ENCODE measurements around the gene CDH4. TPM values are rescaled to one million over a fixed set of nuclear protein-coding genes. Genes with fewer than 3 reads are reported as not detected.

Gene CDH4
- polyA plus RNA-seq, 4 donors, result 0.09 to 4.1 (median 0.25) TPM

DNA sequence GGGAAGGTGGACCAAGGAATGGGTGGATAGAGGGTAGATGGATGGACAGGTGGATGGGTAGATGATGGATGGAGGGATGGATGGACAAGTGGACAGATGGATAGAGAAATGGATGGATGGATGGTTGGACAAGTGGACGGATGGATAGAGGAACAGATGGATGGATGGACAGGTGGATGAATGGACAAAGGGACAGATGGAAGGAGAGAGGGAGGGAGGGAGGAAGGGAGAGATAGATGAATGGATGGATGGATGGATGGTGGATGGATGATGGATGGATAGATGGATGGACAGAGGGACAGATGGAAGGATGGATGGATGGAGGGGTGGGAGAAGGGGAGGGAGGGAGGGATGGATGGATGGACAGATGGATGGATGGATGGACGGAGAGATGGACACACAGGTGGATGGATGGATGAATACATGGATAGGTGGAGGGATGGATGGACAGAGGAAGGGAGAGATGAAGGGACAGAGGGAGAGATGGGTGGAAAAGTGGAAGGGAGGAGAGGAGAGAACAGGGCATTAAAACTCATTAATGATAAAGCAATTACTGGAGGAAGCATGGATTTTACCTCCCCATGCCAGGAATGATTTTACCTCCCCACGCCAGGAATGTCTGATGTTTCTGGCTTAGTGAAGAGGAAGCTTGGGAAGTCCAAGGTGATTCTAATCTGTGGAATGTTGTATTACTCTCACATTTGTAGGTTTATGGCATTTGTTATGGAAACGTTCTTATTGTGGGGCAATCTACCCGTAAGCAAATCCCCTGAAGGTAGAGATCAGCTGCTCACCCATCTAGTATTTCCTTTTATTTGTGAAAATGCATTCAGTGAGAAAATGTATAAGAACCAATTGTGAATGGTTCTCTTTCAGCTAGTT, 430.3 kb downstream of the CDH4 start:
- Histone ChIP-seq H3K9me3 (ENCODE audit: control insufficient read depth in 2 of 2, insufficient read depth in 1 of 2, low read depth in 1 of 2, low read length in 1 of 2) (no peaks in the 10 kb centered on the region), H3K36me3 (ENCODE audit: control insufficient read depth in 3 of 3, insufficient read depth in 2 of 3, low read depth in 1 of 3, low read length in 3 of 3) (no peaks in the 10 kb centered on the region), H3K4me1 (ENCODE audit: control insufficient read depth in 3 of 3, insufficient read depth in 2 of 3, low read depth in 1 of 3, low read length in 2 of 3) (no peaks in the 10 kb centered on the region), H3K27ac (ENCODE audit: low read depth in 1 of 3, low read length in 2 of 3) (no peak overlapping the region), H3K27me3 (ENCODE audit: control insufficient read depth in 3 of 3, insufficient read depth in 3 of 3, low read length in 3 of 3) (no peaks in the 10 kb centered on the region), H3K4me3 (ENCODE audit: low read depth in 1 of 3, low read length in 3 of 3) (no peak overlapping the region)
- 55 to 65% (median 56%) methylated on average over 5 of the region's 5 CpGs for WGBS, 3 donors
- FAIRE-seq, result no peak
- DNase-seq, result no peak

DNA sequence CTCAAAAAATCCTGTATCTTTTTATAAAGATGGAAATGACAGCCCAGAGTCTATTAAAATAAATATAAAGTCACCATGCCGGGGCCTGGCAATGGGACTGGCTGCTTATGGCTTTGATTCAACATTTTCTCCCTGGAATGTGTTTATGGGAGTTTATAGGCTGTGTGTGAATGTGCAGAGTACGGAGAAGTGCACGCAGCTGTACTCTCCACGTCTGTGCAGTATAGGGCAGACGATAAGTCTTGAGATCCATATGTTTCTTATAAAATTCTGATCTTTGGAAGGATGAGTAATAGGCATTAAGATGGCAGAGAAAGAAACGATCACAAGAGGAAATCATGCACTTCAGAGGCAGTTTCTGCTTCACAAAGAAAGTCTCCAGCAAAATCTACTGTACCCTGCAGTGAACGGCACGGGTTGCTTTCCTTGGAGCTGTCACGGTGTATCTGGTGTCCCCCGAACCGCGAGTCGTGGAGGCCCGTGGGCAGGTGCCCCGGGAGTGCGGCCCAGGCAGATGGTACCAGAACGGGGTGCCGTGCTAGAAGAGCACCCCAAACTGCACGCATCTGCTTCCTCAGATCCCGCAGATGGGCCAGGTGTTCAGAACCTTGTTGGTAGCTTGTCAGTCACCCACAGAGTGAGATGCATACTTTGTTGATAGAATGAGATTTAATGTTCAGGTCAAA, 431.1 kb downstream of the CDH4 start:
- WGBS, 3 donors, result 74 to 82% (median 79%) methylated on average over 20 of the region's 20 CpGs
- Histone ChIP-seq H3K27ac (ENCODE audit: low read depth in 1 of 3, low read length in 2 of 3) (no peak overlapping the region), H3K4me1 (ENCODE audit: control insufficient read depth in 3 of 3, insufficient read depth in 2 of 3, low read depth in 1 of 3, low read length in 2 of 3) (no peaks in the 10 kb centered on the region), H3K9me3 (ENCODE audit: control insufficient read depth in 2 of 2, insufficient read depth in 1 of 2, low read depth in 1 of 2, low read length in 1 of 2) (no peaks in the 10 kb centered on the region), H3K4me3 (ENCODE audit: low read depth in 1 of 3, low read length in 3 of 3) (no peak overlapping the region), H3K36me3 (ENCODE audit: control insufficient read depth in 3 of 3, insufficient read depth in 2 of 3, low read depth in 1 of 3, low read length in 3 of 3) (no peaks in the 10 kb centered on the region), H3K27me3 (ENCODE audit: control insufficient read depth in 3 of 3, insufficient read depth in 3 of 3, low read length in 3 of 3) (no peaks in the 10 kb centered on the region)
- FAIRE-seq (no peak), DNase-seq (no peak)

DNA sequence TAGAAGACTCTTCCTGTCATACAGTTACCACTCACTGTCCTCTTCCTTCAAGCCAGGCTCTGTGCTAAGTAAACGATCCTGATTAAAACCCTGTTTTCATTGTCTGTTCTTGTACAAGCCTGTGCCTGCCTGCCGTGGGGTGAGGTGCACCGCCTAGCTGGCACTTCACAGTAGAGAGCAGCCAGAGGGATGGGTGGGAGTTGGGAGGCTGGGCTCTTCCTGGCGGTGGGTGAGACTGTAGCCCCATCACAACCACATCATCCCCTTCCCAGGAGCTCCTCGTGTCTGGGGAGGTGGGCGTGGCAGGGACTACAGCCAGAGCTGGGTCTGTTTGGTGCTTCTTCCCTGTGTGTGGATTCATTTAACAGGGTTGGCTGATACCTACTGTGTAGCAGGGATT, 431.7 kb downstream of the CDH4 start:
- Histone ChIP-seq H3K27me3 (ENCODE audit: control insufficient read depth in 3 of 3, insufficient read depth in 3 of 3, low read length in 3 of 3) (no peaks in the 10 kb centered on the region), H3K9me3 (ENCODE audit: control insufficient read depth in 2 of 2, insufficient read depth in 1 of 2, low read depth in 1 of 2, low read length in 1 of 2) (no peaks in the 10 kb centered on the region), H3K27ac (ENCODE audit: low read depth in 1 of 3, low read length in 2 of 3) (no peak overlapping the region), H3K36me3 (ENCODE audit: control insufficient read depth in 3 of 3, insufficient read depth in 2 of 3, low read depth in 1 of 3, low read length in 3 of 3) (no peaks in the 10 kb centered on the region), H3K4me1 (ENCODE audit: control insufficient read depth in 3 of 3, insufficient read depth in 2 of 3, low read depth in 1 of 3, low read length in 2 of 3) (no peaks in the 10 kb centered on the region), H3K4me3 (ENCODE audit: low read depth in 1 of 3, low read length in 3 of 3) (no peak overlapping the region)
- DNase-seq (no peak), FAIRE-seq (no peak)
- WGBS, 3 donors, result 50 to 56% (median 51%) methylated on average over 6 of the region's 6 CpGs

DNA sequence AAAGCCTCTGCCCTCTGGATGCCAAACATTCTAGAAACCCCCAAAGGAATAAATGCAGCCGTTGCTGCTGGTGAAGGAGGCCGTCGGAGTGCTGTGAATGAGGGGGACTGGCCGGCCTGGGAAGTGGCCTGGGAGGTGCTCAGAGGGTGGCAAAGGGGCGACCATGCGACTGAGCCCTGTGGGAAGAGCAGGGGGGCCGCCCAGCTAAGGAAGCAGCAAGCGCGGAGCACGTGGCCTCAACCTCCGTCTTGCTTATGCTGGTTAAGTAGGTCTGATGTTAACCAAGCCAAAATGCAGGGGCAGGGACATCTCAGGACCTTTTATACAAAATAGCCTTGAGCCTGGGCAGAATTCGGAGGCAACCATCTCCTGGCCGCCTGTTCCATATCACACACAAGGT, 432.1 kb downstream of the CDH4 start:
- H3K4me1 ChIP-seq (ENCODE audit: control insufficient read depth in 3 of 3, insufficient read depth in 2 of 3, low read depth in 1 of 3, low read length in 2 of 3), result no peaks in the 10 kb centered on the region
- no peak for FAIRE-seq
- DNase-seq, result no peak
- H3K9me3 ChIP-seq (ENCODE audit: control insufficient read depth in 2 of 2, insufficient read depth in 1 of 2, low read depth in 1 of 2, low read length in 1 of 2), result no peaks in the 10 kb centered on the region
- H3K27ac ChIP-seq (ENCODE audit: low read depth in 1 of 3, low read length in 2 of 3), result no peak overlapping the region
- H3K27me3 ChIP-seq (ENCODE audit: control insufficient read depth in 3 of 3, insufficient read depth in 3 of 3, low read length in 3 of 3), result no peaks in the 10 kb centered on the region
- H3K36me3 ChIP-seq (ENCODE audit: control insufficient read depth in 3 of 3, insufficient read depth in 2 of 3, low read depth in 1 of 3, low read length in 3 of 3), result no peaks in the 10 kb centered on the region
- H3K4me3 ChIP-seq (ENCODE audit: low read depth in 1 of 3, low read length in 3 of 3), result no peak overlapping the region
- 65 to 70% (median 68%) methylated on average over 13 of the region's 13 CpGs for WGBS, 3 donors

DNA sequence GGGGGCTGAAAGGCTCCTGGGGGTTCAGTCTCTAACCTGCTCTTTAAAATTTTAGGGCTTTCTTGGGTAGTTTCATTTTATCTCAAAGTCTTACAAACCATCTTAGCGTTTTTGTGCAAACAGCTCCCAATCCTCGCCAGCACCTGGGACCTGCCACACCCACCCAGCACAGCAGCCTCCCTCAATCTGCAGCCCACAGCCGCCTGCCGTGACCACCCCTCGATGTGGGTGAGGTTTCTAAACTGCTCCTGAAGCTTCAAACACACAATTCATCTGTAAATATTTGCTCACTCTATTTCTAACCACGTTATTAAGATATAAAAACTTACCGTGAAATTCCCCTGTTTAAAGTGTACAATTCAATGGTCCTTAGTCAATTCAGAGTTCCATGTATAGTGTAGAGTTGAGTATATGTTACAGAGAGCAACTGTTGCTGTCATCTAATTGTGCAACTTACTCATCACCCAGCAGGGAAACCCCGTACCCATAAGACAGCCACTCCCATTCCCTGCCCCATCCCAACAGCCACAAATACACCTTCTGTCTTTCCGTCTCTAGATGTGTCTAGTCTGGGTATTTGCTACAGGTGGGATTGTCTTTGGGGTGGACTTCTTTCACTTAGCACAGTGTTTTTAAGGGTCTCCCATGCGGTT, 432.6 kb downstream of the CDH4 start:
- FAIRE-seq, result no peak
- Histone ChIP-seq H3K27me3 (ENCODE audit: control insufficient read depth in 3 of 3, insufficient read depth in 3 of 3, low read length in 3 of 3) (no peaks in the 10 kb centered on the region), H3K4me1 (ENCODE audit: control insufficient read depth in 3 of 3, insufficient read depth in 2 of 3, low read depth in 1 of 3, low read length in 2 of 3) (no peaks in the 10 kb centered on the region), H3K4me3 (ENCODE audit: low read depth in 1 of 3, low read length in 3 of 3) (no peak overlapping the region), H3K36me3 (ENCODE audit: control insufficient read depth in 3 of 3, insufficient read depth in 2 of 3, low read depth in 1 of 3, low read length in 3 of 3) (no peaks in the 10 kb centered on the region), H3K9me3 (ENCODE audit: control insufficient read depth in 2 of 2, insufficient read depth in 1 of 2, low read depth in 1 of 2, low read length in 1 of 2) (no peaks in the 10 kb centered on the region), H3K27ac (ENCODE audit: low read depth in 1 of 3, low read length in 2 of 3) (no peak overlapping the region)
- DNase-seq, result no peak
- 23 to 53% (median 38%) methylated on average over 10 of the region's 10 CpGs for WGBS, 3 donors

DNA sequence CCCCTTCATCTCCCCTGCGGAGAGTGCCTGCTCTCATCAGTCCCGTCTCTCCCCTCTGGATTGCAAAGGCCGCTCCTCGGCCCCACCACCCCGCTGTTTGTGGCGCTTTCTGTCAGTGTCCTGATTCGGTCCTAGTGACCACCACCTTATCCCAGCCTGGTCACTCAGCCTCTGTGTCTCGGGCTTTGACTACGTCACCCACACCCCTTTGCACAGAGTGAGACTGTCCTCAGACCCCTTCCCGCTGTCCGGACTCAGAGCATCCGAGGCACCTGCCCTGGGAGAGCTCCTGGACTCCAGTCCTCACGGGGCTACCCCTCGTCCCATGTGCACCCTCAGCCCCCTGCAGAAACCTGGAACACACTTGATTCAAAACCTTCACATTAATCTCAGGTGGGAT, 433.4 kb downstream of the CDH4 start:
- FAIRE-seq (no peak), DNase-seq (no peak)
- no peaks in the 10 kb centered on the region for H3K27me3 ChIP-seq (ENCODE audit: control insufficient read depth in 3 of 3, insufficient read depth in 3 of 3, low read length in 3 of 3)
- H3K9me3 ChIP-seq (ENCODE audit: control insufficient read depth in 2 of 2, insufficient read depth in 1 of 2, low read depth in 1 of 2, low read length in 1 of 2), result no peaks in the 10 kb centered on the region
- 77 to 83% (median 81%) methylated on average over 14 of the region's 14 CpGs for WGBS, 3 donors
- no peaks in the 10 kb centered on the region for H3K4me1 ChIP-seq (ENCODE audit: control insufficient read depth in 3 of 3, insufficient read depth in 2 of 3, low read depth in 1 of 3, low read length in 2 of 3)
- no peak overlapping the region for H3K27ac ChIP-seq (ENCODE audit: low read depth in 1 of 3, low read length in 2 of 3)
- H3K4me3 ChIP-seq (ENCODE audit: low read depth in 1 of 3, low read length in 3 of 3), result no peak overlapping the region
- no peaks in the 10 kb centered on the region for H3K36me3 ChIP-seq (ENCODE audit: control insufficient read depth in 3 of 3, insufficient read depth in 2 of 3, low read depth in 1 of 3, low read length in 3 of 3)

DNA sequence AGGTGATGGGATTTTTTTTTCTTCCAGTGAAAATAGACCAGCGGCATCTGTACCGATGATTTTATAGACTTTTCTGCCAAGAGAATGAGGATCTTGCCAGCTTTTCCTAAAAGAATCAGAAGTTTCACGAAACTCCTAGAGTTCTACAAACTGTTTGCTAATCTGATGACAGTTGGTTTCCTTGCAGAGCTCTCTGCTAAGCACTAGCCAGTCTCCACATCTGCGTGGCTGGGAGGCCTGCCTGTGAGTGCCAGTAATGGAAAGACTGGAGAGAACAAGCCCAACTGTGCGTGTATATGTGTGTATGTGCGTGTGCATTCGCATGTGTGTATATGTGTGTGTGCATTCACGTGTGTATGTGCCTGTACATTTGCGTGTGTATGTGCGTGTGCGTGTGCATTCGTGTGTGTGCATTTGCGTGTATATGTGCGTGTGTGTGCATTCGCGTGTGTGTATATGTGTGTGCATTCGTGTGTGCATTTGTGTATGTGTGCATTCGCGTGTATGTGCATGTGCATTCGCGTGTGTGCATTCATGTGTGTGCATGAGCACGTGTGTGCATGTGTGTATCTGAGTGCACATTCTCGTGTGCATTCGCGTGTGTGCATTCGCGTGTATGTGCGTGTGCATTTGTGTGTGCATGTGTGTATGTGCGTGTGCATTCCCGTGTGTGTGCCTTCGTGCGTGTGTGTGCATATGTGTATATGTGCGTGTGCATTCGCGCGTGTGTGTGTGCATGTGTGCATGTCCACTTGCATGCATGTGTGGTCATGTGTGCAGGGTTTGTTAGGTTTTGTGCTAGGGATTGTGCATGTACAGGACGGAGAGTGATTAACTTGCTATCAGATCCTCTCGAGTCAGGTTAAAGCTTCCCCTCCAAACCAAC, 434.2 kb downstream of the CDH4 start:
- FAIRE-seq, result no peak
- Histone ChIP-seq H3K4me3 (ENCODE audit: low read depth in 1 of 3, low read length in 3 of 3) (no peak overlapping the region), H3K27ac (ENCODE audit: low read depth in 1 of 3, low read length in 2 of 3) (no peak overlapping the region), H3K27me3 (ENCODE audit: control insufficient read depth in 3 of 3, insufficient read depth in 3 of 3, low read length in 3 of 3) (no peaks in the 10 kb centered on the region), H3K4me1 (ENCODE audit: control insufficient read depth in 3 of 3, insufficient read depth in 2 of 3, low read depth in 1 of 3, low read length in 2 of 3) (no peaks in the 10 kb centered on the region), H3K36me3 (ENCODE audit: control insufficient read depth in 3 of 3, insufficient read depth in 2 of 3, low read depth in 1 of 3, low read length in 3 of 3) (no peaks in the 10 kb centered on the region), H3K9me3 (ENCODE audit: control insufficient read depth in 2 of 2, insufficient read depth in 1 of 2, low read depth in 1 of 2, low read length in 1 of 2) (no peaks in the 10 kb centered on the region)
- 89 to 91% (median 90%) methylated on average over 38 of the region's 38 CpGs for WGBS, 3 donors
- no peak for DNase-seq

DNA sequence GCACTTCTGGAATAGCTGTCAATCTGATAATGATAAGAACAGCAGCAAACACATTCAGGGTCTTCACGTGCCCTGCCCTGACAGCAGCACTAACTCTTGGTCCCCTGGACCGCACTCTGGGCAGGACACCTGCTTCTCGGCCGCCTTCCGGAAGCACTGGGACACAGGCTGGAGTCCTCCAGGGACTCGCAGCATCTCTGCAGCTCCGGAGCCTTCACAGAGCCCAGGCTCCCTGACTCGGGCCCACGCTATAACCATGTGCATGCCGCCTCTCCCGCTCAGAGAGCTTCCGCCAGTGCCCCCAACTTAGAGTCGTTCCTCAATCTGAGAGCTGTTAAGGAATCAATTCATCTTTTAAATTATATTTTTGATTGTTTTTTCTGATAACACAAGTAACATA, 436.4 kb downstream of the CDH4 start:
- Histone ChIP-seq H3K27me3 (ENCODE audit: control insufficient read depth in 3 of 3, insufficient read depth in 3 of 3, low read length in 3 of 3) (no peaks in the 10 kb centered on the region), H3K9me3 (ENCODE audit: control insufficient read depth in 2 of 2, insufficient read depth in 1 of 2, low read depth in 1 of 2, low read length in 1 of 2) (no peaks in the 10 kb centered on the region), H3K4me1 (ENCODE audit: control insufficient read depth in 3 of 3, insufficient read depth in 2 of 3, low read depth in 1 of 3, low read length in 2 of 3) (no peaks in the 10 kb centered on the region), H3K27ac (ENCODE audit: low read depth in 1 of 3, low read length in 2 of 3) (no peak overlapping the region), H3K4me3 (ENCODE audit: low read depth in 1 of 3, low read length in 3 of 3) (no peak overlapping the region), H3K36me3 (ENCODE audit: control insufficient read depth in 3 of 3, insufficient read depth in 2 of 3, low read depth in 1 of 3, low read length in 3 of 3) (no peaks in the 10 kb centered on the region)
- WGBS, 3 donors, result 83 to 88% (median 86%) methylated on average over 13 of the region's 13 CpGs
- DNase-seq (no peak), FAIRE-seq (no peak)
